ENCODE results near the gene LIM2.

DNA sequence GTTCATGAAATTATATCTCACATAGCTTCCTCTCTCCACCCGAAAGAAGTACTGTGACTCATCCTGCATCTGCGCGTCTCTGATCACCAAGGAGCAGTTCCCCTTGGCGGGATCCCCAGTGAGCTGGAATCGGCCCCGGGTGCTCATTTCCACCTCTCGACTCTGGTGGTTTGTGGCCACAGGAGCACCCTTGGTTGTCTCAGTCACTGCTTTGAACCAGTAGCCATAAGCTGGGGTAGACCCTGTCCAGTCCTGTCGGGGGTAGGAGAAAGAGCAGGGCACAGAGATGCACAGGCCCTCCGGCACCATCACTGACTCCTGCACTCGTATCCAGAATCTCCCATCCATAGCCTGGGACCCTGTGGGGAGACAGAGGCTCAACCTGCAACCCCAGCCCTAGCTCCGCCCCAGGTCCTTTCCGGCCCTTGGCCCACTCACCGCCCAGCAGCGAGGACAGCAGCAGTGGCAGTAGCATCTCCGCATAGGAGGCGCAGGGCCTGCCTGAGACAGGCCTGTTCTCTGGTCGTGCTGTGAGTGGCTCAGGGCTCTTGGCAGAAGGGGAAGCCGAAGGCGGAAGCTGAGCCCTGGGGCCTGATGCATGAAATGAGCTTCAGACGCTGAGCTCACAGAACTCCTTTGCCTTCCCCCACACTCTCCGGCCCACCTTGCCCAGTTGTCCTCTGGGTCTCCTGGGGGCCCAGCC is 29.5 kb upstream of the LIM2 start, which contains the start of gene SIGLEC10:
- TF ChIP-seq, protein P1, sequence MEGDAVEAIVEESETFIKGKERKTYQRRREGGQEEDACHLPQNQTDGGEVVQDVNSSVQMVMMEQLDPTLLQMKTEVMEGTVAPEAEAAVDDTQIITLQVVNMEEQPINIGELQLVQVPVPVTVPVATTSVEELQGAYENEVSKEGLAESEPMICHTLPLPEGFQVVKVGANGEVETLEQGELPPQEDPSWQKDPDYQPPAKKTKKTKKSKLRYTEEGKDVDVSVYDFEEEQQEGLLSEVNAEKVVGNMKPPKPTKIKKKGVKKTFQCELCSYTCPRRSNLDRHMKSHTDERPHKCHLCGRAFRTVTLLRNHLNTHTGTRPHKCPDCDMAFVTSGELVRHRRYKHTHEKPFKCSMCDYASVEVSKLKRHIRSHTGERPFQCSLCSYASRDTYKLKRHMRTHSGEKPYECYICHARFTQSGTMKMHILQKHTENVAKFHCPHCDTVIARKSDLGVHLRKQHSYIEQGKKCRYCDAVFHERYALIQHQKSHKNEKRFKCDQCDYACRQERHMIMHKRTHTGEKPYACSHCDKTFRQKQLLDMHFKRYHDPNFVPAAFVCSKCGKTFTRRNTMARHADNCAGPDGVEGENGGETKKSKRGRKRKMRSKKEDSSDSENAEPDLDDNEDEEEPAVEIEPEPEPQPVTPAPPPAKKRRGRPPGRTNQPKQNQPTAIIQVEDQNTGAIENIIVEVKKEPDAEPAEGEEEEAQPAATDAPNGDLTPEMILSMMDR (IDR thresholded peaks at IDR 0.05): no peak
- no peak for TF ChIP-seq POLR2AphosphoS5 (IDR thresholded peaks at IDR 0.05)
- TF ChIP-seq EP300 (IDR thresholded peaks at IDR 0.05; ENCODE audit: low read depth): no peak
